Adipocyte (in vitro differentiated cells): ENCODE measurements around the gene DHX35.

Experiments used
- DNase-seq: peaks from one replicate; pipeline ENCODE4 v3.0.0-alpha.2; 2015; ENCODE audit warnings: low read depth
- H3K27me3 ChIP-seq: replicated peaks from 2 replicates; pipeline ENCODE4 v1.7.0; 2013; ENCODE audit warnings: mild to moderate bottlenecking, low read length, moderate library complexity; ENCODE audit not compliant: control insufficient read depth, insufficient read depth
- H3K36me3 ChIP-seq: 2 replicates; pipeline ENCODE4 v1.7.0; 2013; ENCODE audit warnings: low read length, mild to moderate bottlenecking, moderate library complexity; ENCODE audit not compliant: control insufficient read depth, insufficient read depth, severe bottlenecking
- H3K4me1 ChIP-seq: 2 replicates; pipeline ENCODE4 v1.7.0; 2013; ENCODE audit warnings: mild to moderate bottlenecking, low read length, moderate library complexity; ENCODE audit not compliant: control insufficient read depth, insufficient read depth
- H3K4me3 ChIP-seq: 2 replicates; pipeline ENCODE4 v1.7.0; 2013; ENCODE audit warnings: mild to moderate bottlenecking, low read length, moderate library complexity
- H3K9ac ChIP-seq: 2 replicates; pipeline ENCODE4 v1.7.0; 2013; ENCODE audit warnings: mild to moderate bottlenecking, low read length, moderate library complexity
- H3K9me3 ChIP-seq: 2 replicates; pipeline ENCODE4 v1.7.0; 2013; ENCODE audit warnings: mild to moderate bottlenecking, low read length, moderate library complexity; ENCODE audit not compliant: control insufficient read depth

The DHX35 gene

DNA sequence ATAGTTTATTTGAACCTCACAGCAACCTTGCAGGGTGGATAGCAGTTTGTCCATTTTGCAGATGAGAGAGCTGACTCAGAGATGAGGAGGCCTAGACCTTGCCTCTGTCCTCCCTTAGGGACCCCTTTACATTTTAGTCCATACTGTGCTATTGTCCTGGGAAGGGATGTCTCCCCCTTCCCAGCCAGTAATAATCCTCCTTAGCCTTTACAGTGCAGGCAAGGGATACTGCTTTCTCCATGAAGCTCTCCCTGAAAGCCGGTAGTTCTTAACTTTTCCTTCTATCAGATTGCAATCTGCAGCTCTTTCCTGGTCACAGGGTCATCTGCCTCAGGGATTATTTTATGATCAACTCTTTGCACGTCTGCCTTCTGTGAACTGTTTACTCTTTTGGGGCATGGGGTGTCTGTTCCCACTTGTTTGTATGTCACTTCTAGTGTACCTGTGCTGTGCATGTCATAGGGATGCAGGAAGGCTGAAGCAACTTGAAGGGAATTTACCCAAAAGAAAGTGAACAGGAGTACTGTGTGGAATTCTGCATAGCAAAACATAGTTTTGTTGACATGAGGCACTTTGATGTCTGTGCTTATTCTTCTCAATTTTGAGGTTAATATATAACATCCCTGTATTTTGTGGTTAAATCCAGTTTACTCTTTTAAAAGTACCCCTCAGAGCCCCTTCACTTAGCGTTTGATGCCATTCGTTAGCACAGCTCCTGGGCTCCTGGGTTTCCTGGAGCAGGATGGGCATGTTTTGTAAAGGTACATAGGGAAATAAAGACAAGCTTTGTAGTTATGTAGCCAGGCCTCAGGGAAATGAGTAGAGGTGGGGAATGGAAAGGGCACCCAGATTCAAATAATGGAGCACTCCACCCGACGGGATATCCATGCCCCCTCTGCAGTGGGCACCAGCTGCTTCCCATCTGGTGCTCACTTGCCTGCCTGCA, 38.1 kb downstream of the DHX35 start:
- H3K9ac ChIP-seq: no peak overlapping the region
- H3K27me3 ChIP-seq: no peaks in the 10 kb centered on the region
- no peak overlapping the region for H3K4me3 ChIP-seq
- H3K4me1 ChIP-seq: no peaks in the 10 kb centered on the region
- DNase-seq: no peak
- H3K36me3 ChIP-seq: peaks cover 86% of the 10 kb centered on the region
- H3K9me3 ChIP-seq: no peaks in the 10 kb centered on the region

DNA sequence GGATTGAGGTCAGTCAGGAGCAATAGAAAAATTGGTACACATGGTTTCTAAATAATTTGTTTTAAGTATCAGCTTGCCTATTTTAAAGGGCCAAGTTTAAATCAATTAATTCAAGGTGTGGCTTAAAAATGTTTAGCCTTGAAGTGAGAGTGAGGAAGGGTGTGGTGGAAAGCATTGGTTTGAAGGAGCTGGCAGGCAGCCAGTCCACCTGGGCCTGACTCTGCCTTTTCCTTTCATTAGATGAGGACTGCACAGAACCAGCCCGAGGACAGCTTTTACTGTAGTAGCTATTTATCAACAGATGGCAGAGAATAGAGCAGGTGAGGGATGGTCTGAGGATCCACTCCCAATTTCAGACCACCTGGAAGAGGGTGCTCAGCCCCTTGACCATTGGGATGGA, 42.4 kb downstream of the DHX35 start:
- no peak overlapping the region for H3K4me3 ChIP-seq
- peaks cover 94% of the 10 kb centered on the region for H3K36me3 ChIP-seq
- DNase-seq: no peak
- H3K9me3 ChIP-seq: no peaks in the 10 kb centered on the region
- H3K4me1 ChIP-seq: no peaks in the 10 kb centered on the region
- no peak overlapping the region for H3K9ac ChIP-seq
- no peaks in the 10 kb centered on the region for H3K27me3 ChIP-seq

DNA sequence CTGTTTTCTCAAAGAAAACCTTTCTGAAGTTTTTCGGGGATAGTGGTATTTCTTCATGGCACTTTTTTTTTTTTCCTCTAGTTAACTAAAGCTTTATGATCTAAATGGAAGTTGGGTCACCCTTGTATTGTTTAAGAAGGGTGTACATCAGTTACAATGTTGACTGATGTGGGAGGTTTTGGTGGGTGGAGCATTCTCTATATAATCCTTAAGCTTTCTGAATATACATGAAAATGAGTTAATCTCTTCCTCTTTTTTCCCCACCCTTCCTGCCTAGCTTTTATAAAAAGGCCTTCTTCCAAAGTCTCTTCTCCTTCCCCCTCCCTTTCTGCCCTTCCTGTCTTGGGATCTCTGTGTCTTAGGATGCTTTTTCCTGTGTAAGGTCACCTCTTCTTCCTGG, 47.2 kb downstream of the DHX35 start:
- no peak overlapping the region for H3K9ac ChIP-seq
- H3K36me3 ChIP-seq: peaks cover 62% of the 10 kb centered on the region
- H3K4me3 ChIP-seq: no peak overlapping the region
- DNase-seq: no peak
- H3K9me3 ChIP-seq: no peaks in the 10 kb centered on the region
- H3K27me3 ChIP-seq: no peaks in the 10 kb centered on the region
- peaks cover 8% of the 10 kb centered on the region for H3K4me1 ChIP-seq

DNA sequence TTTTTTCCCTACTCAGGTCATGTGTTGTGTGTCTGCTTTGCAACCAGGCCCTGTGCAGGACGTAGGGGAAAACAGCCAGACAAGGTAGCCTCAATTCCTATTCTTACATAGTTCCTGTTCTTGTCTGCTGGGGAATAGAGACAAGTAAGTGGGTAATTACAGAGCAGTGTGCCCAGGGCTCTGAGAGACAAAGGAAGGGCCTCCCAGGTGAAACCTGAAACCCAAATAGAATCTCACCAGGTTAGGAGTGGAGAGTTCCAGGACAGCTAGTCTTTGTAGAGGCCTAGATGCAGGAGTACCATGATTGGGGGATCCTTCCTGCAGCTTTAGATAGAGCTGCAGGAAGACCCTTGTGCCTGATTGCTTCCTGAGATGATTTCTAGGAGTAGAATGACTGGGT, 48.4 kb downstream of the DHX35 start:
- no peak overlapping the region for H3K9ac ChIP-seq
- no peaks in the 10 kb centered on the region for H3K9me3 ChIP-seq
- DNase-seq: no peak
- H3K4me1 ChIP-seq: peaks cover 8% of the 10 kb centered on the region
- H3K27me3 ChIP-seq: no peaks in the 10 kb centered on the region
- H3K4me3 ChIP-seq: no peak overlapping the region
- peaks cover 60% of the 10 kb centered on the region for H3K36me3 ChIP-seq

DNA sequence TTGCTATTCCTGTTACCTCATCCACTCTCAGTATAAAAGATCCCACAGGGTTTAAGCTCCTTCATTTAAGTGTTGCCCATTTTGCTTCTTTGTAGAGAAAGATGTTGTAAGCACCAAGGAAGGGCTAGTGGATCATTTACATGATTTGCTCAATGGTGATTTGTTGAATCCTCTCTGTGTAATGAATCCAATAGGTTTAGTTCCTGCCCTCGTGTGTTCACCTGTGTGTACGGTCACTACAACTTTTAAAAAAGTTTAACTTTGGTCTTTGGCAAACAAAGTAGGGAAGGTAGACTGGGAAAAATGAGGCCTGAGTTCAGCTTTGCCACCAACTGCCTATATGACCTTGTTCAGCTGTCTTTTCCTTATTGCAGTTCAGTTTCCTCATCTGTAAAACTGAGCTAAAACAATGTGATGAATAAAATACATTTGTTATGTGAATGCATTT, 51.5 kb downstream of the DHX35 start:
- Histone ChIP-seq H3K27me3 (no peaks in the 10 kb centered on the region), H3K9me3 (no peaks in the 10 kb centered on the region), H3K36me3 (peaks cover 51% of the 10 kb centered on the region), H3K9ac (no peak overlapping the region), H3K4me3 (no peak overlapping the region), H3K4me1 (peaks cover 8% of the 10 kb centered on the region)
- DNase-seq: no peak

DNA sequence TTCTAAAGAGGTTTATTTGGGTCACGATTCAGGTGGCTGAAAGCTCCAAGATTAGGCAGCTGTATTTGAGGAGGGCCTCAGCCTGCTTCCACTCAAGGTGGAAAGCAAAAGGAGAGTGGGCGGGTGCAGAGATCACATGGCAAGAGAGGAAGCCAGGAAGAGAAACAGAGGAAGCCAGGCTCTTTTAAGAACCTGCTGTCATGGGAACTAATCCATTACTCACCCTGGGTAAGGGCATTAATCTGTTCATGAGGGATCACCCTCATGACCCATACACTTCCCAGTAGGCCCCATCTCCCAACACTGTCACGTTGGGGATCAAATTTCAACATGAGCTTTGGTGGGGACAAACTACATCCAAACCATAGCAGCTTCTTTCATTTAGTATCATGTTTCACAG, 53.9 kb downstream of the DHX35 start:
- Histone ChIP-seq H3K9me3 (no peaks in the 10 kb centered on the region), H3K27me3 (no peaks in the 10 kb centered on the region), H3K4me1 (peaks cover 15% of the 10 kb centered on the region), H3K9ac (no peak overlapping the region), H3K4me3 (no peak overlapping the region), H3K36me3 (peaks cover 44% of the 10 kb centered on the region)
- DNase-seq: no peak

- no peak for DNase-seq
Measured at GRCh38 chr20:39016506-39016905, 54.4 kb downstream of the DHX35 start.

GRCh38 chr20:39019027-39019426, 56.9 kb downstream of the DHX35 start:
- Histone ChIP-seq H3K9me3 (no peaks in the 10 kb centered on the region), H3K9ac (no peak overlapping the region), H3K4me1 (peaks cover 7% of the 10 kb centered on the region), H3K27me3 (no peaks in the 10 kb centered on the region), H3K4me3 (no peak overlapping the region), H3K36me3 (peaks cover 73% of the 10 kb centered on the region)
- no peak for DNase-seq

More at GRCh38 chr20:39016506-39016905, 54.4 kb downstream of the DHX35 start:
- H3K4me1 ChIP-seq: peaks cover 15% of the 10 kb centered on the region
- H3K36me3 ChIP-seq: peaks cover 48% of the 10 kb centered on the region
- H3K4me3 ChIP-seq: no peak overlapping the region
- no peak overlapping the region for H3K9ac ChIP-seq
- H3K27me3 ChIP-seq: no peaks in the 10 kb centered on the region
- no peaks in the 10 kb centered on the region for H3K9me3 ChIP-seq

DNA sequence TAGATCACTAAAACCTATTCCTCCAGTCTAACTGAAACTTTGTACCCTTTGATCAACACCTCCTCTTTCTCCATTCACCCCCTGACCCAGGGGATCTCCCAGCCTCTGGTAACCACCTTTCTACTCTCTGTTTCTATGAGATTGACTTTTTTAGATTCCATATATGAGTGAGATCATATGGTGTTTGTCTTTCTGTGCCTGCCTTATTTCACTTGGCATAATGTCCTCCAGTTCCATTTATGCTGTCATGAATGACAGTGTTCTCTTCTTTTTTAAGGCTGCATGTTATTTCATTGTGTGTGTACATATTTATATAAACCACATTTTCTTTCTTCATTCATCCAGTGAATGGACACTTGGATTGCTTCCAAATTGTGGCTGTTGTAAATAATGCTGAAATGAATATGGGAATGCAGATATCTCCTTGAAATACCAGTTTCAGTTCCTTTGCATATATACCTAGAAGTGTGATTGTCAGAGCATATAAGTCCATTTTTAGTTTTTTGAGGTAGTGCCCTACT, 57.7 kb downstream of the DHX35 start:
- Histone ChIP-seq H3K36me3 (peaks cover 78% of the 10 kb centered on the region), H3K9me3 (no peaks in the 10 kb centered on the region), H3K9ac (no peak overlapping the region), H3K4me3 (no peak overlapping the region), H3K27me3 (no peaks in the 10 kb centered on the region), H3K4me1 (peaks cover 7% of the 10 kb centered on the region)
- DNase-seq: peak; percentile 14

DNA sequence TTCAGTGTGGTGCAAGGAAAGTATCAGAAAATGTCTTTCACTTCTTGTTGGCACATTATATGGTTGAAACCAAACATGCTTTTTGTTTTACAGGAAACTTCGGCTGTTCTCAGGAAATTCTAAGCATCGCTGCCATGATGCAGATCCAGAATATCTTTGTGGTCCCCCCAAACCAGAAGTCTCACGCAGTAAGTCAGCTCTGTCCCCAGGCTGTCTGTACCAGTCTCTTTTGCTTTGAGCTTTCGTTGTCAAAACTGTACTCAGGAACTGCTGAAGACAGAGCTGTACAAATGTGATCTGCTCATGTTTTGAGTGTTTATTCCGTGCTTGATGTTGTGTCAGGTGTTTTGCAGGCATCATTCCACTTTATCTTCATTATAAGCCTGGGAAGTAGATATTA, 59.6 kb downstream of the DHX35 start:
- no peak overlapping the region for H3K4me3 ChIP-seq
- no peaks in the 10 kb centered on the region for H3K9me3 ChIP-seq
- peaks cover 80% of the 10 kb centered on the region for H3K36me3 ChIP-seq
- DNase-seq: no peak
- H3K4me1 ChIP-seq: peaks cover 7% of the 10 kb centered on the region
- H3K27me3 ChIP-seq: no peaks in the 10 kb centered on the region
- no peak overlapping the region for H3K9ac ChIP-seq

DNA sequence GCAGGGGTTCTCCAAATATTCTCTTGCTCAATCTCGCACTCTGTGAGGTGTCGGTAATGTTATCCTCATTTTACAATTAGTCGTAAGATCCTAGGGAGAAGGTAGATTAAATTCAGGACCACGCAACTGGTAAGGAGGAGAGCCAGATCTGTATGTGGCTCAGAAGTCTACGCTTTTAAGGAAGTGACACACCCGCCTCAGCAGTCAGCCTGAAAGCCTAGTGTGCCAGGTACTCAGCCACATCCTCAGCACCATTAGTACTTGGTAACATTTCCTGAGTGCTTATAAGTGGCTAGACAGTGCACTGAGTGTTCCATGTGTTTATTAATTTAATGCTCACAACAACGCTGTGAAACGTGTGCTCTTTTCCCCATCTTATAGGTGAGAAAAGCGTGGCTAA, 63.7 kb downstream of the DHX35 start:
- Histone ChIP-seq H3K4me3 (no peak overlapping the region), H3K9me3 (no peaks in the 10 kb centered on the region), H3K9ac (no peak overlapping the region), H3K27me3 (no peaks in the 10 kb centered on the region), H3K4me1 (peaks cover 11% of the 10 kb centered on the region), H3K36me3 (peaks cover 67% of the 10 kb centered on the region)
- no peak for DNase-seq
